GM19035 (cell line): ENCODE data around the gene FARS2.
"Not testable (repeated sequence)": the region's sequence is repeated elsewhere in the genome, so short reads cannot be mapped to it uniquely, and the experiment has no call there.

ENCODE experiments used
- ATAC-seq: cut with Tn5 transposase; IDR thresholded peaks from one replicate; pipeline ENCODE4 v1.9.1; 2021; ENCODE audit not compliant: unreplicated experiment

FARS2 gene

GRCh38 chr6:5677219-5678000 is 416.1 kb downstream of the FARS2 start:
- no peak for ATAC-seq

- ATAC-seq = no peak
These were observed 418.0 kb downstream of the FARS2 start for GRCh38 chr6:5679270-5679669.

- no peak for ATAC-seq
These were observed 418.4 kb downstream of the FARS2 start for GRCh38 chr6:5679691-5680090.

- no peak for ATAC-seq
These were observed 418.8 kb downstream of the FARS2 start for GRCh38 chr6:5680095-5680494.

- ATAC-seq = no peak
These were observed 420.2 kb downstream of the FARS2 start for GRCh38 chr6:5681480-5681879.

GRCh38 chr6:5682530-5682929 is 421.2 kb downstream of the FARS2 start:
- no peak for ATAC-seq

- ATAC-seq = not testable (repeated sequence)
These were observed 422.4 kb downstream of the FARS2 start for GRCh38 chr6:5683747-5684146.

GRCh38 chr6:5684320-5685053 is 423.2 kb downstream of the FARS2 start:
- no peak for ATAC-seq

GRCh38 chr6:5693225-5694145 is 432.2 kb downstream of the FARS2 start:
- ATAC-seq = no peak

GRCh38 chr6:5695260-5696245 is 434.2 kb downstream of the FARS2 start:
- no peak for ATAC-seq

- ATAC-seq = no peak
These were observed 436.2 kb downstream of the FARS2 start for GRCh38 chr6:5697508-5697907.

- ATAC-seq = no peak
These were observed 437.0 kb downstream of the FARS2 start for GRCh38 chr6:5698318-5698717.

- not testable (repeated sequence) for ATAC-seq
These were observed 437.8 kb downstream of the FARS2 start for GRCh38 chr6:5699064-5699463.

GRCh38 chr6:5701174-5701573 is 439.9 kb downstream of the FARS2 start:
- ATAC-seq = no peak

- ATAC-seq = no peak
These were observed 443.4 kb downstream of the FARS2 start for GRCh38 chr6:5704708-5705107.

- no peak for ATAC-seq
These were observed 443.9 kb downstream of the FARS2 start for GRCh38 chr6:5705252-5705651.

- ATAC-seq = no peak
These were observed 445.1 kb downstream of the FARS2 start for GRCh38 chr6:5706124-5707033.

GRCh38 chr6:5707281-5708045 is 446.1 kb downstream of the FARS2 start:
- ATAC-seq = no peak
